ENCODE data around the gene ANXA6.

ANXA6 gene

DNA sequence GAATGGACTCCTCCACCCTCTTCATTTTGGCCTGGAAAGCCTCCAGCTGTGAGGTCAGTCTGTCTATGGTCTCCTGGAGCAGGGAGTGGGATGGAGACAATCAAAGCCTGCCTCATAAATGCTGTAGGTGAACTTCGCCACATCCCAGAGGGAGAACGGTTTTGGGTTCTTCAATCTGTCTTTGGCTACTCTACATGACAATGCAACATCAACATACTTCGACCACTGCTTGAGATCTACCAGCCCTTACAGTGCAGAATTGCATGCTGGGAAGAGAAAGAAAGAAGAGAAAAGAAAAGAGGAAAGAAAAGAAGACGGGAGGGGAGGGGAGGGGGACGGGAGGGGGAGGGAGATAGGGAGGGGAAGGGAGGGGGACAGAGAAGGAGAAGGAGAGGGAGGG lies 28.5 kb upstream of the ANXA6 start:
- TF ChIP-seq GATA2 (IDR thresholded peaks at IDR 0.05; ENCODE audit: low read depth, low read length) (no peak), GATA3 (IDR thresholded peaks at IDR 0.05; ENCODE audit: low read depth, low read length) (no peak)

DNA sequence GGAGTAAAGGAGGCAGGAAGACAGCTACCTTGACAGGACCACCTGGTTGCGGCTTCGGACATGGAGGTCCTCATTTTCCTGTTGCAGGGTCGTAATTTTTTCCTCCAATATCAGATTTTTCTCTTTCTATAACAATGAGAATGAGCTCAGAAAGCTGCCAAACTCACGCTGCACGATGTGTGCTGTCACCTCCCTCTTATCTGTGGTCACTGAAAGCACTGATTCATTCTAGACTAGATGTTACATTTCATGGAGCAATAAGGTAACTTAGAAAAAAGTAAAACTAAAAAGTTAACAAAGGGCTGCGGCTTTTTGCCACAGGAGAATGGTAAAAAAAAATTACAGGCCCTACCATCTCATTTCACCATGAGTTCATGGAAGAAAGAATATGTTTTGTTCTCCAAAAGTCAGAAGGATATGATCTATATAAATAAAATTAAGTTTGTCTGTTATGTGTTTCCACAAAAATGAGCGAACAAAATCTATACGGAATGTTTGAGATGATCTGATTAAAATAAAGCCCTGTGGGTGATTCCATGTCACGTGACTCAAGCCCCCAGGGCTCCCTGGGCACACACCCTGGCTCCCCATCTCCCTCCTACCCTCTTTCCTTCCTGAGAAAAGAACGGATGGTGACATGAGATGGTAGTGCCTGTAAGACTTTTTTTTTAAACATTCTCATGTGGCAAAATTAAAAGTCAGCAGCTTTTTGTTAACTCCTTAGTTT lies 26.9 kb upstream of the ANXA6 start:
- TF ChIP-seq GATA3 (IDR thresholded peaks at IDR 0.05; ENCODE audit: low read depth, low read length) (no peak), GATA2 (IDR thresholded peaks at IDR 0.05; ENCODE audit: low read depth, low read length) (no peak)

DNA sequence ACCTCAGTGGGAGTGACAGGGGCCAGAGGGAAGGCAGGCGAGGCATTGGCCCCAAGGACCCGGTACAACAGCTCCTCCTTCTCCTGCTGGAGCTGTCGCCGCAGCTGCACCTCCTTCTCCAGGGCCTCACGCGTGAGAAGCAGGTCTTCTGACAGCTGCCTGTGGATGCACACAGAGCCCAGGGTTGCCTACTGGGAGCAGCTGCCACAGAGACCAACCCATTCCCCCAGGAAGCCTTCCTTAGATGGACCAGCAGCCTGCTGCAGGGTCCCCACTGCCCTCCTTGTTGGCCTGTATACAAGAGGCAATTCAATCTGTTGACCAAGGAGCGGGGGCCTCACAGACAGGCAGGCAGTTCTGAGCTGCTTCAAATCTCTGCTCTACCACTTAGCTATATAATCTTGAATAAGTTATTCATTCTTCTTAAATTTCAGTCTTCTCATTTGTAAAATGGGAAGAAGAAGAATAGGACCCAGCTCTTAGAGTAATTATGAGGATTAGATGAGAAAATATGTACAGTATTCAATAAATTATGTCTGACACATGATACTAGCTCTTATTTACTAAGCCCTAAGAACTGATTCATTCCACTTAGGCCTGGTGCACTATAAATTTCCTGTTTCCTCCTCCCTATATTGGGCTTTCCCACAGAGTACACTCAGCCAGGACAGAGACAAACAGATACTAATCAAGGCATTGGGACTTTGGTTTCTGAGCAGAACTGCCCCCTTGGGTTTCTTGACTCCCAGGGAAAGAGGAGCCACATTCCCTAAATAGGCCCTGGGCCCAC lies 26.1 kb upstream of the ANXA6 start:
- TF ChIP-seq GATA2 (IDR thresholded peaks at IDR 0.05; ENCODE audit: low read depth, low read length) (no peak), GATA3 (IDR thresholded peaks at IDR 0.05; ENCODE audit: low read depth, low read length) (no peak)

DNA sequence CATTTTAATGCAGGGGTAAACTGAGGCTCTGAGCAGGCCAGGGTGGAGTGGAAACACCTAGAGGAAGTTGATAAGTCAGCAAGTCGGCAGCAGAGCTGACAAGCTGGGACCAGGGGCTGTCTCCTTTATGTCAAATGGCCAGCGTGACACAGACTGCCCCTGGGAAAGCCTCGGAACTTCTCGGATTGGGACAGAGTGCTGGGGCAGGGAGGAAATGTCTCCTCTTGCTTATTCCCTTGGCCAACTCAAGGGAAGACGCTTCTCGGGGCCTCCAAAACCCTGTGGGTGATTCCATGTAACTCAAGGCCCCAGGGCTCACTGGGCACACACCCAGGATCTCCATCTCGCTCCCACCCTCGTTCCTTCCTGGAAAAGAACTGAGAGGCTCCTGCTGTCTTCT lies 25.4 kb upstream of the ANXA6 start:
- TF ChIP-seq GATA2 (IDR thresholded peaks at IDR 0.05; ENCODE audit: low read depth, low read length) (no peak), GATA3 (IDR thresholded peaks at IDR 0.05; ENCODE audit: low read depth, low read length) (no peak)

- TF ChIP-seq GATA2 (IDR thresholded peaks at IDR 0.05; ENCODE audit: low read depth, low read length): no peak
- TF ChIP-seq GATA3 (IDR thresholded peaks at IDR 0.05; ENCODE audit: low read depth, low read length): no peak
Observed at GRCh38 chr5:151182524-151182900, 24.9 kb upstream of the ANXA6 start.

DNA sequence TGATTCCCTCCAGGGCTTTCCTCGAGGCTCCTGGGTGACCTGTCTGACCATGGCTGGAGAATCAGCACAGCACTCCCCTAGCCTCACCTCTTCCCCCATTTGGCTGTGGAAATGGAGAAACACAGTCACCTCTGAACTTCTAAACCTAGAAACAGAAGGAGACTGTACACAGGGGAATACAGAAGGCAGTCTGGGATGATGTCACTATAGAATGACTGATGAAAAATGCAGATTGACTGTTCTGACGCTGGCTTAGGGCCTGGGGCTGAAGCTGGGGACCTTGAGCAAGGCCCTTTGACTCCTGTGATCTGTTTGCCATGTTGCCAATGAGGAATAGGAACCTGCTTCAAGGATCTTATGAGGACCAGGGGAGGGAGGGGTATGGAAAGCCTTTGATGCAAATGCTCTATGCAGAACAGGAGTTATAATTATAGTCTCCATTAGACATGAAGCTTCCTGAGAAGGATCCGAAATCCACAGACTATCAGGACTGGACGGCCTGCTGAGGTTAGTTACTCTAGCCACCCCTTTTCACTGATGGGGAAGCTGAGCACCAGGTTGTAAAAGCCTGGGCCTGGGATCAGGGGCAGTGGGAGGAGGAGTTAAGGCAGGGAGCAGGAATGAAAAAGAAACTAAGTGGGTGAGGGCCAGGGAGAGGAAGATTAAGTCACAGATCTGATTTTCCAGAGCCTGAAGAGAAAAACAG lies 24.4 kb upstream of the ANXA6 start:
- TF ChIP-seq GATA2 (IDR thresholded peaks at IDR 0.05; ENCODE audit: low read depth, low read length): no peak

DNA sequence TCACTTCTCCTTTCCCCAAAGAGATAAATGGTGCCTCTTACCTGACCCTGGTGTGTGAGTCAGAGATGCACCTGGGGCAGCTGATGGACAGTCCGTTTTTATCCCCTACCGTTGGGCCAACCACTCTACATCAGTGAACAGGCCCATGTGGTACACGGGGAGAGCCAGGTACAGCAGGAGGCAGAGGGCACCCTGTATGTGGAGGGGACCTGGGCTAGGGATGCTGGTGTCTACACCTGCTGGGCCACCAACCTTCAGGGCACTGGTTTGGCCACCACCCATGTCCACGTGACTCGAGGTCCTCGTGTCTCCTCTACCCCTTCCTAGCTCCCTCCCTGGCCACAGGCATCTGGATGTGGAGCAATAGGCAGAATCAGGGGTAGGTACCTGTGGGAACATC lies 22.7 kb upstream of the ANXA6 start:
- TF ChIP-seq GATA3 (IDR thresholded peaks at IDR 0.05; ENCODE audit: low read depth, low read length) (no peak), GATA2 (IDR thresholded peaks at IDR 0.05; ENCODE audit: low read depth, low read length) (no peak)

- TF ChIP-seq GATA2 (IDR thresholded peaks at IDR 0.05; ENCODE audit: low read depth, low read length) (no peak), GATA3 (IDR thresholded peaks at IDR 0.05; ENCODE audit: low read depth, low read length) (no peak)
Observed at GRCh38 chr5:151179489-151179840, 21.9 kb upstream of the ANXA6 start.

DNA sequence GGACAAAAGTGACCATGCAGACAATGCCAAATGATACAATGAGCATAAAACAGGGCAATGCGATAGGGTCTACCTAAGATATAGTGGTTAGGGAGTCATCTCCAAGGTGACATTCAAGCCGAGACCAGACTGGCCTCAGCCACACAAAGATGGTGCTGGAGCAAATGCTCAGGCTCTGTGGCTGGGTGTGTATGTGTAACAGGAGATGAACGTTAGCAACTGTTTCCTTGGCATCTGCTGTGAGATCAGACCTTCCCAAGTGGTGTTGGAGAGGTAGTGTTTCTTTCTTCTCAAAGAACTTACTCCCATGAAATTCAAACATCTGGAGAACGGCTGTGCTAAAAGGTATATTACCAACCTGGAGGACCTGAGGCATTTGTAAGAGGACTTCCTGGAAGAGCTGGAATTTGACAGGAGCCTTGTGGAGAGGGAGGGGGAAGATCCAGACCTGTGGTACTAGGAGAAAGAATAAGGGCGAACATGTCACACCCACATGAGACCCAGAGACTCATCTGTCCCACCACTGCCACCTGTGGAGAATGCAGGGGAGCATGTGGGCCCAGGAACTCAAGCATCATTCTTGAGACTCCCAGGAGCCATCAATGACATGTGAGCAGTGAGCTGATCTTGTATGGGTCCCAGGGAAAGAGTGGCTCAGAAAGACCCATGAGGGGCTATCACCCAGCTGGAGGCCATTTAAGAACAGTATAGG lies 21.4 kb upstream of the ANXA6 start:
- TF ChIP-seq GATA3 (IDR thresholded peaks at IDR 0.05; ENCODE audit: low read depth, low read length) (no peak), GATA2 (IDR thresholded peaks at IDR 0.05; ENCODE audit: low read depth, low read length) (no peak)

DNA sequence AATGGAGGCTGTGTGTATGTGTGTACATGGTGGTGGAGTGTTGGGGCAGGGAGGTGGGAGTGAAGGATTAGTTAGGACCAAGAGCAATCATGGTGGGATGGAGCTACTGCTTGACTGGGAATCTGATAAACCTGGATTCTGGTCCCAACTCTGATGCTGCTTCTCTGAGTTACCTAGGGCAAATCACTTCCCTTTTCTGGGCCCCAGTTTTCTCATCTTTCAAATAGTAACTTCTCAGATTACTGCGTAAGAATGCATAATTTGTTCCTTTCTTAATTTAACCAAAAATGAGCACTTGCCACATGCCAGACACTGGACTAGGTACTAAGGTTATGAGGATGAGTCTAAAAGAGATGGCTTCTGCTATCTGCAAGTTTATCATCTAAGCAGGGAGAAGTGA lies 20.8 kb upstream of the ANXA6 start:
- TF ChIP-seq GATA2 (IDR thresholded peaks at IDR 0.05; ENCODE audit: low read depth, low read length) (no peak), GATA3 (IDR thresholded peaks at IDR 0.05; ENCODE audit: low read depth, low read length) (no peak)

DNA sequence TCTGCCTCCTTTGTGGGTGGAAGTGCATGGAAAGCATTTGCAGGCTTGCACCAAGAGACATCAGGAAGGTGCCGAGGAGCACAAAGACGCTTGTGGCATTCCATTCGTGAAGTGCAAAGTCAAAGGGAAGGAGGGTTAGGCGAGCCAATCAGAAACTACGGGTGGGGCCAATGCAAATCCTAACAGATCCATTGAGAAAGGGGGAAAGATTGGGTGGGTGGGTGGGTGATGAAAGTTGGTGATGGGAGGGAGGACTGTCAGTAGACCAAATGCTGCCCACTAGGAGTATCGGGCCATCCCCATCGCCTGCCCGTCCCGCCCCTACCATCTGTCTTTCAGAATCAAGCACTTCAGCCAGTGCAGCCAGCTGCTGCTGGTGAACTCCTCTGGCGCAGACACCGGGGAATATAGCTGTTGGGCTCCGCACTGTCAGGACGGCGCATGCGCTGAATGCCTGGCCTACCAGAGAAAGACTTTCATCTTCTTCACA lies 17.1 kb upstream of the ANXA6 start:
- TF ChIP-seq GATA2 (IDR thresholded peaks at IDR 0.05; ENCODE audit: low read depth, low read length): no peak
- no peak for TF ChIP-seq GATA3 (IDR thresholded peaks at IDR 0.05; ENCODE audit: low read depth, low read length)

GRCh38 chr5:151173711-151174611 lies 16.4 kb upstream of the ANXA6 start:
- no peak for TF ChIP-seq GATA2 (IDR thresholded peaks at IDR 0.05; ENCODE audit: low read depth, low read length)
- TF ChIP-seq GATA3 (IDR thresholded peaks at IDR 0.05; ENCODE audit: low read depth, low read length): no peak

DNA sequence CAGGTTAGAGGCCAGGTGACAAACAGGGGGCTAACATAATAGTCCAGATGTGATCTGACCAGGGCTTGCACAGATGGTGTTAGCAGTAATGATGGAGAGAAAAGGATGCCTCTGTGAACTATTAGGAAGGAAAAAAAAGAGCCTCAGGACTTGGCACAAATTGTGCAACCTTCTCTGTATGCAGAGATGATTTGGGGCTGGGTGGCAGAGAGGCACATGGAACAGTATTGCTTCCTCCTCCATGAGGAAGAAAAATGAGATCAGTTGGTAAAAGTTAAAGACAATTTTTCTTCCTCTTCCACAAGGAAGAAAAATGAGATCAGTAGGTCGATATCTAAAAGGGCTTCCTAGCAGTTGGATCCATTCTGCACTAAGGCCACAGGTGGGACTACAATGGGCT lies 13.9 kb upstream of the ANXA6 start:
- TF ChIP-seq GATA2 (IDR thresholded peaks at IDR 0.05; ENCODE audit: low read depth, low read length) (no peak), GATA3 (IDR thresholded peaks at IDR 0.05; ENCODE audit: low read depth, low read length) (no peak)
